Ascending aorta (tissue), 2 donors: Measurements from ENCODE around the gene TAF9. TPM values are rescaled to one million over a fixed set of nuclear protein-coding genes. Genes with fewer than 3 reads are reported as not detected.

ENCODE experiments used
- DNase-seq, 2 donors: peaks; one replicate each; pipeline ENCODE4 v3.0.0-alpha.2; 2019; ENCODE audit warnings: low spot score in 2 of 2
- H3K27ac ChIP-seq, 2 donors: fragments of 200-600 bp; sonication (generic); one replicate each; pipeline ENCODE4 v1.5.1; 2016 to 2017; ENCODE audit warnings: mild to moderate bottlenecking in 1 of 2
- H3K27me3 ChIP-seq: fragments of 200-600 bp; sonication (generic); one replicate; pipeline ENCODE4 v1.5.1; 2017
- H3K36me3 ChIP-seq, 2 donors: fragments of 200-600 bp; sonication (generic); one replicate each; pipeline ENCODE4 v1.5.1; 2016
- H3K4me1 ChIP-seq, 2 donors: fragments of 200-600 bp; sonication (generic); one replicate each; pipeline ENCODE4 v1.5.1; 2016 to 2017; ENCODE audit warnings: mild to moderate bottlenecking in 1 of 2
- H3K4me3 ChIP-seq, 2 donors: fragments of 200-600 bp; sonication (generic); one replicate each; pipeline ENCODE4 v1.5.1; 2016 to 2017; ENCODE audit warnings: mild to moderate bottlenecking in 1 of 2
- H3K9me3 ChIP-seq, 2 donors: fragments of 200-600 bp; sonication (generic); one replicate each; pipeline ENCODE4 v1.5.1; 2016
- CTCF ChIP-seq, 3 experiments: fragments of 200-600 bp in 2 of 3; fragments of 450-650 bp in 1 of 3; sonication (generic) in 2 of 3; IDR thresholded peaks; one replicate each; pipeline ENCODE4 v1.5.1; 2016 to 2019; ENCODE audit warnings: antibody characterized with exemption in 3 of 3, mild to moderate bottlenecking in 1 of 3, moderate library complexity in 1 of 3
- intact Hi-C: fragments of 100-400 bp; cut with DNase I; formaldehyde crosslinking; loops from one replicate; pipeline ENCODE4 v1.15.1; 2023
- total RNA-seq: library from RNA; depleted of rRNA; stranded (reverse); fragments of >200 nt; gene quantifications from one replicate; pipeline ENCODE4 v1.1.0, GENCODE V29; 2016

TAF9 gene
- total RNA-seq, 1 donor from 2014 or later, result 6.3 TPM

DNA sequence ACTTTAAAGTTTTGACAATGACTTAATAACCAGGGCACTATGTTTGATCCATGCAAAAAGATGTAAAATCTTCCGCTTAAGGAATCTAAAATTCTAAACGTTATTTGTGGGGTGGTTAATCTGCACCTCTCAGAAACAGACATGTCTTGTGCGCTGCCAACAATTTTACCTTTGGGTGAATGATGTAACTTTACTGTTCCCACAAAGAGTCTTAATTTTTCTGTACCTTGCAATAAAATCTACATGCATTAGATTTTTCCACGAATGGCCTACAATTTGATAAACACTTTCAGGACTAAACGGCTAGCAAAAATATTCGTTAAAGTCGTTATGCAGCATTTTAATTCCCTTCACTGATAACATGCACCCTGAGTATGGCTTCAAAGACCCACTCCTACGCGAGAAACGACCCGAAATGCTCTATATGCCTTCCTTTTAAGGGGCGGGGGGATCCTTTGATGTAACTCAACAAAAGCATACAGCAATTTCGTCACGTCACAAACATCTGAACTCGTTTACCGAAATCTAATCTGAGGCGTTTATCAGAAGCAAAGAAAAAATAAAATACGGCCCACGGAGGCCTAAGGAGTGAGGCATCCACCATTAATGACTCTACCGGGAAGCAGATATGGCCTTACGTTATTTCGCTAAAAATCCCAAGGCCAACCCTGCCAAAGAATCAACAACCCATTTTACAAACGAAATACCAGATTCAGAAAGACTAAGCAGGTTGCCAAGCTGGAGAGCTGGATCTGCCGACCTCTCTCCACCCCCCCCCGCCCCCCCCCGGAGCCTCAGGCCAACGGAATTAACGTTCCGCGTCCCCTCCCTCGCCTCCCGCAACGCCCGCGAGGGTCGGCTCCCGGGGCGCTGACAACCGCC is 621 bp downstream of the TAF9 start:
- intact Hi-C loops, result loop anchor here (1.0 to 2.0 kb wide), 4 partner anchors 36 to 275 kb away; partner anchors contain the start of genes CCDC125, CCNB1 and CDK7
- Histone ChIP-seq H3K27me3 (no peaks in the 10 kb centered on the region), H3K36me3 (peaks cover 17 to 21% of the 10 kb centered on the region in 2 donors), H3K4me3 (peak overlapping the region; percentile 70 to 81), H3K4me1 (peaks cover 7 to 18% of the 10 kb centered on the region in 2 donors), H3K9me3 (no peaks in the 10 kb centered on the region), H3K27ac (peak overlapping the region; percentile 90 to 94)
- no peak for DNase-seq
- no peak for TF ChIP-seq CTCF (IDR thresholded peaks at IDR 0.05)

DNA sequence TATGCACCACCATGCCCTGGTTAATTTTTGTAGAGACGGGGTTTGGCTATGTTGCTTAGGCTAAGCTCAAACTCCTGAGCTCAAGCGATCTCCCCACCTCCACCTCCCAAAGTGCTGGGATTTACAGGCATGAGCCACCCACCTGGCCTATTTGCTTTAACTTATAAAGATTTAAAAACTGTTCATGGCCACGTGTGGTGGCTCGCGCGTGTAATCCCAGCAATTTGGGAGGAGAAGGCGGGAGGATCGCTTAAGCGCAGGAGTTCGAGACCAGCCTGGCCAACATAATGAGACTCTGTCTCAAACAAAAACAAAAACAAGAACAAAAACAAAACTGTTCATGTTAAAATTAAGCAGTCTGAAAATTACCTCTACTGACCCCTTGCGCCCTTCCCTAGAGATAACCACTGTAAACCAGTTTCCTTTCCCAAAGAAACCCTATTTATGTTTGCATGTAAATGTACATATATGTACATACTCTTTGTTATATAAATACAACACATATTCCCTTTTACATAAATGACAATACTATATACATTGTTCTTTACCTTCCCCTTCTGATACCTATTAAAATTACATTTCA is 1.5 kb downstream of the TAF9 start:
- DNase-seq, result no peak
- Histone ChIP-seq H3K36me3 (peaks cover 17 to 29% of the 10 kb centered on the region in 2 donors), H3K9me3 (no peaks in the 10 kb centered on the region), H3K4me3 (peak overlapping the region; percentile 21 to 70), H3K27ac (peak overlapping the region in 1 of 2 donors; percentile 90), H3K4me1 (peaks cover 7 to 18% of the 10 kb centered on the region in 2 donors), H3K27me3 (no peaks in the 10 kb centered on the region)
- no peak for TF ChIP-seq CTCF (IDR thresholded peaks at IDR 0.05)
- intact Hi-C loops, result loop anchor here (2.0 kb wide), 2 partner anchors 35 to 201 kb away; partner anchors contain the start of genes CCDC125 and CCNB1

DNA sequence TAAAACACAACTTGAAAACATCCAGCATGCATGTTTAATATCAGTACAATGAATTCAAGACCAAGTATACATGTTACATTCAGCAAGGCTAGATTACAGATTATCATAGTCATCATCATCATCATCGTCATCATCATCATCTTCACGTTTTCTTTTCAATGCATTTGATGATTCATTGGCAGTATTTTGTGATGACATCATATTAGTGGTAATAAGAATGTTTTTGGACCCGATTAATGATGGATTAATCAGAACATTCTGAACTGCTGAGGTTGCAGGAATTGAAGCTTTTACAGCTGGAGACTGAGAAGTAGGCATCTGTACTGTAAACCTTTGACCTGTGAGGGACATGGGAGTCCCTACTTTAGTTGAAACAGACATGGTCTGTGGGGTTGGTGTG is 4.5 kb downstream of the TAF9 start:
- no peak for TF ChIP-seq CTCF (IDR thresholded peaks at IDR 0.05)

DNA sequence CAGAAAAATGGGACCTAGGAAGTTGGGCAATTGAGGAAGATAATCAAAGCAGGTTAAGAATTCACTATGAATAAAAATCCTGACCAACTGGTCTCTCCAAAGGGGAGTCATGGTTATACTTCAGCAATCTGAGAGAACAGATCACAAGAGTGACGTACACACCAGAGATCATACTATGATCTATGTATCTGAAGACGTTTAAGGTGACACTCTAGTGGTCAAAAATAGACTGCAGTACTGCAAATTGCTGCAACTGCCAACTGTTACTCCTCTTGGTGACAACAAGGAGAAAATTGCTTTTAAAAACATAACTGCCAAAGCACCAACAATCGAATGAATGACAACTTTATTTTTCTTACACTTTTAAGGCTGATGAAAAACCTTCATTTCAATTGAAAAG is 4.9 kb downstream of the TAF9 start:
- intact Hi-C loops, result no loop called here

More for the DNA sequence above, 4.5 kb downstream of the TAF9 start:
- DNase-seq, result no peak
- no peaks in the 10 kb centered on the region for H3K27me3 ChIP-seq
- intact Hi-C loops, result no loop called here
- no peak overlapping the region for H3K27ac ChIP-seq
- H3K36me3 ChIP-seq, result peaks cover 17 to 32% of the 10 kb centered on the region in 2 donors
- no peak overlapping the region for H3K4me3 ChIP-seq
- no peaks in the 10 kb centered on the region for H3K9me3 ChIP-seq
- H3K4me1 ChIP-seq, result peaks cover 7 to 13% of the 10 kb centered on the region in 2 donors

DNA sequence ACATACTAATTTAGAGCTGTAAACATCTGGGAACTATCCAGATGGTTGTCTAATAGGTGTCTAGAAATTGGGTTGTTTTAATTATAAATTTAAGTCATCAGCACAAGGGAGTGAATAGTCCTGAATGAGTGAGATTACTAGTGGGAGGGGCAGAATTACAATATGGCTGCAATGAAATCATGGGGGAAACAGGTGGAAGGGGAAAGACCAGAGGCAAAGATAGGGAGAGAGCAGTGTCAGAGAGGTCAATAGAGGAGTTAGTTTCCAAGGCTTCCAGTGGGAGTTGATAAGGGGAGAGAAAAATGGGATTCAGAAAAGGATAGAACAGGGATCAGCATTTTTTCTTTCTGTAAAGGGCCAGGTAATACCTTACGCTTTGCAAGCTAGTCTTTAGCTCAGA is 8.9 kb downstream of the TAF9 start:
- H3K27me3 ChIP-seq, result no peaks in the 10 kb centered on the region
- H3K36me3 ChIP-seq, result peaks cover 11 to 19% of the 10 kb centered on the region in 2 donors
- no peak for TF ChIP-seq CTCF (IDR thresholded peaks at IDR 0.05)
- DNase-seq, result no peak
- intact Hi-C loops, result no loop called here
- no peaks in the 10 kb centered on the region for H3K9me3 ChIP-seq
- no peaks in the 10 kb centered on the region for H3K4me1 ChIP-seq
- no peak overlapping the region for H3K4me3 ChIP-seq
- H3K27ac ChIP-seq, result no peak overlapping the region

More for the DNA sequence above, 4.9 kb downstream of the TAF9 start:
- H3K27ac ChIP-seq, result no peak overlapping the region
- TF ChIP-seq CTCF (IDR thresholded peaks at IDR 0.05), result no peak
- H3K4me3 ChIP-seq, result no peak overlapping the region
- H3K9me3 ChIP-seq, result no peaks in the 10 kb centered on the region
- H3K27me3 ChIP-seq, result no peaks in the 10 kb centered on the region
- DNase-seq, result no peak
- H3K4me1 ChIP-seq, result peaks cover 7 to 13% of the 10 kb centered on the region in 2 donors
- H3K36me3 ChIP-seq, result peaks cover 17 to 32% of the 10 kb centered on the region in 2 donors
